ENCODE results near the gene OPCML.

Gene OPCML

DNA sequence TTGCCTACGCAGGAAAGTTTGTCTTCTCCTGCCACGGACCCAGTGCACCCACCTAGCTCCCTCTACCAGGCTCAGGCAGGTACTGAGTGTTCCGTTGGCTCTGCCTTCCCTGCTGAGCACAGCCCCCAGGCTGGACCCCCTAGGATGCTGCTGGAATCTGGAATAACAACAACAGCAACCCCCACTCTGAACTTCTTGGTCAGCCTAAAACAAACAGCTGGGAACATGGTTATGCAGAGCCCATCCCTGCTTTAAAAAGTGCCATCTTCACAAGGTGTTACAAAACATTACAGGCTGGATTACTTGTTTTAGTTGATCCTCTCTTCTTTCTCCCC lies 1.8 kb downstream of the OPCML start:
- ATAC-seq: no peak
- TF ChIP-seq ZNF565 (CRISPR knock-in tag; conservative IDR thresholded peaks at IDR 0.05; ENCODE audit: low read depth): no peak
- no peak for TF ChIP-seq ISL1 (CRISPR knock-in tag; IDR thresholded peaks at IDR 0.05)

DNA sequence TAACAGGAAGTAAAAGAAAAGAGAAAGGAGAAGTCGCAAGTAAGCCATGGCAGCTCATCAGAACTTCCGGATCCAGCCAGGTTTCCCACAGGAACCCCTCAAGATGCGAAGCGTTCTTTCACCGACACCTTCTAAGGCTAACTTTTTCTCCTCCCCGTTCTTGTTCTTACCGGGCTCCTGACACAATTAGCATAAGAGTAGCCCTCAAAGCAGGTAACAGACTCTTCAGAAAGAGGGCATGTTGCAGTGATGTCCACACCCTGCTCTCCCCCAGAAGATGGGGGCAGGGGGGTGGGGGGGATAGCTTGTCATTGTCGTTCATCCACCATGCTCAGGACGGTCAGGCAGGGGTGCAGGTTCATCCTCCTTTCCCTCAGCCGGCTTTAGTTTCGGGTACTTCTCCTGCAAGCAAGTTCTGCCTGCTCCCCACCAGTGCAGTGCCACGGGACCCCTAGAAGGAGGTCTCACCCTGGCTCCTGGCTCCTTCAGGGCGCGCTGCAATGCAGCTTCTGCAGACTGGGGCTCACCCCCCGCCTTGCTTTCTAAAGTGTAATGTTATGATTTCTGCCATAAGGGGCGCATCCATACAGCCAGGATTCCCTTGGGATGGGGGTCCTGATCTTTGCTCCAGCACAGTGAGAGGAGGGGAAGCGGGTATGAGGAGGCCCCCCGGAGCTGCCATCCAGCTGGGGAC lies 2.3 kb downstream of the OPCML start:
- no peak for TF ChIP-seq ARNTL (CRISPR knock-in tag; IDR thresholded peaks at IDR 0.05; ENCODE audit: borderline replicate concordance, low read depth)
- no peak for TF ChIP-seq ZNF8 (CRISPR knock-in tag; IDR thresholded peaks at IDR 0.05)
- TF ChIP-seq, protein P1, sequence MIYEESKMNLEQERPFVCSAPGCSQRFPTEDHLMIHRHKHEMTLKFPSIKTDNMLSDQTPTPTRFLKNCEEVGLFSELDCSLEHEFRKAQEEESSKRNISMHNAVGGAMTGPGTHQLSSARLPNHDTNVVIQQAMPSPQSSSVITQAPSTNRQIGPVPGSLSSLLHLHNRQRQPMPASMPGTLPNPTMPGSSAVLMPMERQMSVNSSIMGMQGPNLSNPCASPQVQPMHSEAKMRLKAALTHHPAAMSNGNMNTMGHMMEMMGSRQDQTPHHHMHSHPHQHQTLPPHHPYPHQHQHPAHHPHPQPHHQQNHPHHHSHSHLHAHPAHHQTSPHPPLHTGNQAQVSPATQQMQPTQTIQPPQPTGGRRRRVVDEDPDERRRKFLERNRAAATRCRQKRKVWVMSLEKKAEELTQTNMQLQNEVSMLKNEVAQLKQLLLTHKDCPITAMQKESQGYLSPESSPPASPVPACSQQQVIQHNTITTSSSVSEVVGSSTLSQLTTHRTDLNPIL (CRISPR knock-in tag; IDR thresholded peaks at IDR 0.05; ENCODE audit: low read depth): no peak
- no peak for TF ChIP-seq SNAI2 (CRISPR knock-in tag; IDR thresholded peaks at IDR 0.05)
- TF ChIP-seq TOX (CRISPR knock-in tag; IDR thresholded peaks at IDR 0.05; ENCODE audit: borderline replicate concordance): no peak
- TF ChIP-seq ESRRG (CRISPR knock-in tag; IDR thresholded peaks at IDR 0.05): no peak
- ATAC-seq: no peak

DNA sequence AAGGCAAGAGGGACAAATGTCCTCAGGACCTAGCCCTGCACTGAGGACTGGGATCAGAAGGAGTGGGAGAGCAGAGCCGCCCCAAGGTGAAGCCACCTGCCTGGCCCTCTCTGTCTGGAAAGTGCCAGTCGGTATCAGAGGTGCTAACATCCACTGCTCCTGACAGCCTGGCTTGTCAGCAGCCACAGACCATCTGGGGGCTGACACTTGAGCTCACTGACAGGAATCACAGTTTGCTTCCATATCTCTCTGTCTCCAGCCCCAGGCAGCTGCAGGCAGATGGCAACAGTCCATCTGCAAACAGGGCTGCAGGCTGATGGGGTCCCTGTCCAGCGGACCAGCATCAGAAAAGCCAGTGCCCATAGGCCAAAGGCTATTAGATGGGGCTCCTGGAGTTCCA lies 5.5 kb downstream of the OPCML start:
- TF ChIP-seq, protein P1 (CRISPR knock-in tag; IDR thresholded peaks at IDR 0.05; ENCODE audit: low read depth): no peak
- TF ChIP-seq PPARA (CRISPR knock-in tag; IDR thresholded peaks at IDR 0.05; ENCODE audit: borderline replicate concordance) (no peak), ZFP30 (CRISPR knock-in tag; IDR thresholded peaks at IDR 0.05) (no peak), CSDC2 (CRISPR knock-in tag; IDR thresholded peaks at IDR 0.05) (no peak), ISL1 (CRISPR knock-in tag; IDR thresholded peaks at IDR 0.05) (no peak)
- TF ChIP-seq, protein P2, sequence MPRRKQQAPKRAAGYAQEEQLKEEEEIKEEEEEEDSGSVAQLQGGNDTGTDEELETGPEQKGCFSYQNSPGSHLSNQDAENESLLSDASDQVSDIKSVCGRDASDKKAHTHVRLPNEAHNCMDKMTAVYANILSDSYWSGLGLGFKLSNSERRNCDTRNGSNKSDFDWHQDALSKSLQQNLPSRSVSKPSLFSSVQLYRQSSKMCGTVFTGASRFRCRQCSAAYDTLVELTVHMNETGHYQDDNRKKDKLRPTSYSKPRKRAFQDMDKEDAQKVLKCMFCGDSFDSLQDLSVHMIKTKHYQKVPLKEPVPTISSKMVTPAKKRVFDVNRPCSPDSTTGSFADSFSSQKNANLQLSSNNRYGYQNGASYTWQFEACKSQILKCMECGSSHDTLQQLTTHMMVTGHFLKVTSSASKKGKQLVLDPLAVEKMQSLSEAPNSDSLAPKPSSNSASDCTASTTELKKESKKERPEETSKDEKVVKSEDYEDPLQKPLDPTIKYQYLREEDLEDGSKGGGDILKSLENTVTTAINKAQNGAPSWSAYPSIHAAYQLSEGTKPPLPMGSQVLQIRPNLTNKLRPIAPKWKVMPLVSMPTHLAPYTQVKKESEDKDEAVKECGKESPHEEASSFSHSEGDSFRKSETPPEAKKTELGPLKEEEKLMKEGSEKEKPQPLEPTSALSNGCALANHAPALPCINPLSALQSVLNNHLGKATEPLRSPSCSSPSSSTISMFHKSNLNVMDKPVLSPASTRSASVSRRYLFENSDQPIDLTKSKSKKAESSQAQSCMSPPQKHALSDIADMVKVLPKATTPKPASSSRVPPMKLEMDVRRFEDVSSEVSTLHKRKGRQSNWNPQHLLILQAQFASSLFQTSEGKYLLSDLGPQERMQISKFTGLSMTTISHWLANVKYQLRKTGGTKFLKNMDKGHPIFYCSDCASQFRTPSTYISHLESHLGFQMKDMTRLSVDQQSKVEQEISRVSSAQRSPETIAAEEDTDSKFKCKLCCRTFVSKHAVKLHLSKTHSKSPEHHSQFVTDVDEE (CRISPR knock-in tag; IDR thresholded peaks at IDR 0.05): no peak
- ATAC-seq: no peak

DNA sequence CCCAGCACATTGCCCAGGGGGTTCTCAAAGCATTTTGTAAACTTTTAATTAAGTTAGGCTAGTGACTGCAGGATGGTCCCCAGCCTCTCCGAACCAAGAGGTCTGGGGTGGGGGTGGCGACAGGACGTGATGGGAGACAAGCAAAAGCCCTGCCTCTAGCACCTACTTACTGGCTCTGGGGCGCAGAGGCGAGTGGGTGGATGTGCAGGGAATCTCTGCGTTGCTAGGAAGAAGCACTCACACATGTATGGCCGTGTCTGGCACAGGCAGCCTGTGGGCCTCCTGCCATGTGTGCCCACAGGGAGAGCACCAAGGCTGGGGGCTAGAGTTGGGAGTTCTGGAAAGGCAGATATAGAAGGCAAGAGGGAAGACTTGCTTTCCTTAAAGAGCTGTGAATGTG lies 6.3 kb downstream of the OPCML start:
- ATAC-seq: no peak
- no peak for TF ChIP-seq TCF4 (CRISPR knock-in tag; IDR thresholded peaks at IDR 0.05; ENCODE audit: borderline replicate concordance)
- TF ChIP-seq ARNTL (CRISPR knock-in tag; IDR thresholded peaks at IDR 0.05; ENCODE audit: borderline replicate concordance, low read depth): no peak
- TF ChIP-seq ZNF8 (CRISPR knock-in tag; IDR thresholded peaks at IDR 0.05): no peak
- no peak for TF ChIP-seq ZC3H10 (CRISPR knock-in tag; IDR thresholded peaks at IDR 0.05)
- TF ChIP-seq OSR1 (CRISPR knock-in tag; IDR thresholded peaks at IDR 0.05): no peak
- no peak for TF ChIP-seq PPARA (CRISPR knock-in tag; IDR thresholded peaks at IDR 0.05; ENCODE audit: borderline replicate concordance)
- no peak for TF ChIP-seq ZFP3 (CRISPR knock-in tag; IDR thresholded peaks at IDR 0.05)
- no peak for TF ChIP-seq ISL1 (CRISPR knock-in tag; IDR thresholded peaks at IDR 0.05)
- TF ChIP-seq, protein P1 (CRISPR knock-in tag; IDR thresholded peaks at IDR 0.05; ENCODE audit: low read depth): no peak
- no peak for TF ChIP-seq ZFP30 (CRISPR knock-in tag; IDR thresholded peaks at IDR 0.05)
- TF ChIP-seq ZNF565 (CRISPR knock-in tag; conservative IDR thresholded peaks at IDR 0.05; ENCODE audit: low read depth): no peak
- TF ChIP-seq, protein P2 (CRISPR knock-in tag; IDR thresholded peaks at IDR 0.05): no peak

Data from SK-N-SH treated with all-trans-retinoic acid at 6 μM for 48 hours (cell line).